Smooth muscle cell (in vitro differentiated cells): ENCODE results near the gene PLA2G15. TPM values are rescaled to one million over a fixed set of nuclear protein-coding genes. Genes with fewer than 3 reads are reported as not detected.

Experiments used
- DNase-seq: peaks from one replicate; lab custom pipeline; 2025; ENCODE audit not compliant: unreplicated experiment; lab: John Stamatoyannopoulos, UW
- H2AFZ ChIP-seq: fragments of 200-600 bp; sonication (generic); 2 replicates; pipeline ENCODE4 v1.6.0; 2016; ENCODE audit warnings: antibody characterized with exemption, low read depth, mild to moderate bottlenecking
- H3F3A ChIP-seq: fragments of 200-600 bp; sonication (generic); 2 replicates; pipeline ENCODE4 v1.6.0; 2017; ENCODE audit warnings: antibody characterized with exemption, low read depth
- H3K27ac ChIP-seq: fragments of 200-600 bp; sonication (generic); 2 replicates; pipeline ENCODE4 v1.5.1; 2016; ENCODE audit warnings: low read depth, mild to moderate bottlenecking
- H3K27me3 ChIP-seq: fragments of 200-600 bp; sonication (generic); 2 replicates; pipeline ENCODE4 v1.6.1; 2016; ENCODE audit warnings: low read depth, mild to moderate bottlenecking
- H3K36me3 ChIP-seq: fragments of 200-600 bp; sonication (generic); 2 replicates; pipeline ENCODE4 v1.5.1; 2016; ENCODE audit warnings: low read depth
- H3K4me1 ChIP-seq: fragments of 200-600 bp; sonication (generic); 2 replicates; pipeline ENCODE4 v1.5.1; 2016; ENCODE audit warnings: low read depth
- H3K4me2 ChIP-seq: fragments of 200-600 bp; sonication (generic); 2 replicates; pipeline ENCODE4 v1.6.0; 2016; ENCODE audit warnings: mild to moderate bottlenecking
- H3K4me3 ChIP-seq: fragments of 200-600 bp; sonication (generic); 2 replicates; pipeline ENCODE4 v1.5.1; 2016; ENCODE audit warnings: mild to moderate bottlenecking
- H3K79me2 ChIP-seq: fragments of 200-600 bp; sonication (generic); 2 replicates; pipeline ENCODE4 v1.6.0; 2016; ENCODE audit warnings: low read depth, mild to moderate bottlenecking
- H3K9ac ChIP-seq: fragments of 200-600 bp; sonication (generic); 2 replicates; pipeline ENCODE4 v1.6.0; 2016; ENCODE audit warnings: low read depth
- H3K9me3 ChIP-seq: fragments of 200-600 bp; sonication (generic); replicated peaks from 2 replicates; pipeline ENCODE4 v1.5.1; 2016; ENCODE audit warnings: low read depth
- H4K20me1 ChIP-seq: fragments of 200-600 bp; sonication (generic); 2 replicates; pipeline ENCODE4 v1.6.0; 2016; ENCODE audit warnings: low read depth
- CTCF ChIP-seq: fragments of 200-600 bp; sonication (generic); IDR thresholded peaks from 2 replicates; pipeline ENCODE4 v1.5.1; 2017; ENCODE audit warnings: borderline replicate concordance, mild to moderate bottlenecking, antibody characterized with exemption; ENCODE audit not compliant: insufficient read depth, poor library complexity, severe bottlenecking
- WGBS: methylation state at CpG from one replicate; pipeline ENCODE4 v1.1.7; 2016; ENCODE audit warnings: low lambda C conversion rate; 5-methylcytosine and 5-hydroxymethylcytosine counted together
- polyA plus RNA-seq: library from polyadenylated mRNA; unstranded; fragments of >200 nt; fragmentation: Nextera tagmentation; extraction: Ambion mirVana; gene quantifications from 2 replicates; pipeline ENCODE4 v1.2.1, GENCODE V29; 2016
- total RNA-seq: library from RNA; depleted of rRNA; stranded (reverse); fragments of >200 nt; gene quantifications from 2 replicates; pipeline ENCODE4 v1.2.3, GENCODE V29; 2014

Gene PLA2G15
- total and polyA plus RNA-seq, 2 experiments from 2014 or later = 22.5 to 38.3 TPM

DNA sequence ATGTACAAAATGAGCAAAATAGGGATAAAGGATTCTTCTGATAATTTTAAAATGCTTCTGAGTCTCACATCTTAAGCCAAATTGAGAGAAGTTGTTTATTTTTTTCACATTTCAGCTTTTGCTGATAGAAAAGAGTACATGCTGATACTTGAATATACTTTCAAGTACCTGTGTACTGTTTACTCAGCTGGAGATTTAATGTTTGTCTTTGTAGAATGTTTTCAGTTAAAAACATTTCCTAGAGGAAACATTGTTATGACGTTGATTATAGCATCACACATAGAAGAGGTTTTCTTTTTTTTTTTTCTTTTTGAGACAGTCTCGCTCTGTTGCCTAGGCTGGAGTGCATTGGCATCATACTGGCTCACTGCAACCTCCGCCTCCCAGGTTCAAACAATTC, 28.9 kb upstream of the PLA2G15 start:
- Histone ChIP-seq H2AFZ (no peak overlapping the region), H3K9ac (no peak overlapping the region), H3K4me3 (no peak overlapping the region), H3F3A (no peaks in the 10 kb centered on the region), H3K4me2 (no peak overlapping the region), H4K20me1 (peaks cover 4% of the 10 kb centered on the region), H3K27me3 (no peaks in the 10 kb centered on the region), H3K9me3 (no peaks in the 10 kb centered on the region), H3K4me1 (no peaks in the 10 kb centered on the region), H3K36me3 (no peaks in the 10 kb centered on the region), H3K27ac (no peak overlapping the region), H3K79me2 (no peaks in the 10 kb centered on the region)
- no peak for TF ChIP-seq CTCF
- 100% methylated on average over 3 of the region's 3 CpGs for WGBS
- DNase-seq = no peak

GRCh38 chr16:68217506-68217905, 27.7 kb upstream of the PLA2G15 start:
- Histone ChIP-seq H3K9ac (no peak overlapping the region), H3K27me3 (no peaks in the 10 kb centered on the region), H4K20me1 (peaks cover 3% of the 10 kb centered on the region), H3K4me1 (no peaks in the 10 kb centered on the region), H3K9me3 (no peaks in the 10 kb centered on the region), H3K79me2 (no peaks in the 10 kb centered on the region), H3F3A (no peaks in the 10 kb centered on the region), H3K36me3 (no peaks in the 10 kb centered on the region), H3K4me2 (no peak overlapping the region), H3K27ac (no peak overlapping the region), H2AFZ (no peak overlapping the region), H3K4me3 (no peak overlapping the region)
- TF ChIP-seq CTCF = no peak
- 93% methylated on average over 4 of the region's 4 CpGs for WGBS
- DNase-seq = no peak

GRCh38 chr16:68219725-68220351, 25.3 kb upstream of the PLA2G15 start:
- Histone ChIP-seq H3K9me3 (no peaks in the 10 kb centered on the region), H3K9ac (no peak overlapping the region), H3K4me2 (no peak overlapping the region), H3K27ac (no peak overlapping the region), H3K36me3 (no peaks in the 10 kb centered on the region), H4K20me1 (no peaks in the 10 kb centered on the region), H3K4me3 (no peak overlapping the region), H3K4me1 (no peaks in the 10 kb centered on the region), H3F3A (no peaks in the 10 kb centered on the region), H3K79me2 (no peaks in the 10 kb centered on the region), H3K27me3 (no peaks in the 10 kb centered on the region), H2AFZ (no peak overlapping the region)
- TF ChIP-seq CTCF = no peak
- DNase-seq = no peak
- 89% methylated on average over 6 of the region's 6 CpGs for WGBS

GRCh38 chr16:68223072-68223471, 22.1 kb upstream of the PLA2G15 start:
- Histone ChIP-seq H3K9me3 (no peaks in the 10 kb centered on the region), H3K27me3 (no peaks in the 10 kb centered on the region), H3F3A (peaks cover 5% of the 10 kb centered on the region), H3K4me2 (no peak overlapping the region), H3K9ac (no peak overlapping the region), H3K27ac (no peak overlapping the region), H3K4me3 (no peak overlapping the region), H4K20me1 (peaks cover 11% of the 10 kb centered on the region), H3K4me1 (no peaks in the 10 kb centered on the region), H3K79me2 (no peaks in the 10 kb centered on the region), H3K36me3 (no peaks in the 10 kb centered on the region), H2AFZ (no peak overlapping the region)
- WGBS = 96% methylated on average over 1 of the region's 1 CpG
- no peak for TF ChIP-seq CTCF
- DNase-seq = no peak
